Measurements from ENCODE around the gene HAUS7. TPM values are rescaled to one million over a fixed set of nuclear protein-coding genes. Genes with fewer than 3 reads are reported as not detected.

The HAUS7 gene
- polyA plus RNA-seq, 1 donor from 2014 or later = 27.7 TPM

DNA sequence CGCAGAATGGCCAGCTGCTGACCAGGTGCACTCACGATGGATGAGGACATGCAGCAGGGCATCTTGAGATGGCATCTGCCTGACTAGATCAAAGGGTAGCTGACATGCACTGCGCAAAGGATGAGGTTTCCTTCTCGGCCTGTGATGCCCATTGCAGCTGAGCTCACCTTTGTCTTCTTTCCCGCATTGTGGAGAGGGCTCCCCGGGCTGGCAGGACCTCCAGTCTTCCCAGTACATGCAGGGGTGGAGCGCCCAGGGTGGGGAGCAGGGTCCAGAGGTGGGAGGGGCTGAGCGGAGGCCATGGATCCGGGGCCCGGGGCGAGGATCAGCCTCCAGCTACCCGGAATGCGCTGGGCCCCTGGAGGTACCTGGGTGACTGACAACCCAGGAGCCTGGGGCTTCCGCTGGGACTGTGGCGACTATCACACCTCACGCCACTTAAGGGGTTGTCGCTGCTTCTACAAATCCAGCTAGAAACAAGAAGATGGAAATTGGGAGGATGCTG lies 36.5 kb downstream of the HAUS7 start:
- H3K27me3 ChIP-seq (ENCODE audit: insufficient read depth, low read depth, low read length) = no peaks in the 10 kb centered on the region

DNA sequence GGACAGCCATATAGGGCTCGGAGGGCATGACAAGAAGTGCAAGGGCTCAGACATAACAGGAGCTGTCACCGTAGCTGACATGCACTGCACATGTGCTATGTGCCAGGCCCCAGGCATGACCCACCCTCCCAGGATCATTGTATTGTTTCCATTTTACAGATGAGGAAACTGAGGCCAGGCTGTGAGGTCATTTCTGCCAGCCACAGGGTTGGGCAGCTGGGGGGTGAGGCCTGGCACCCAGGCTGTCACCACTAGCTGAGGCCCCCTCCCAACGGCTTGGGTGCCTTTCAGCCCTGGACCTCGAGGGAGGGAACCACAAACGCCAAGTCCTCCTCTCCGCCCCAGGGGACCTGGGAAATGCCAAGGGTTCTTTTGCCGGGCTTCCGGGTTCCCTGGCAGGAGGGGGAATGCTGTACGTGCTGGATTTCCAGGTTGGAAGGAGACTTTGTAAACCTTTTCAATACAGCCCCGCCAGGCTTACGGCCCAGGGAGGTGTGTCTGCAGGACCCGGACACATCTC lies 37.2 kb downstream of the HAUS7 start:
- no peaks in the 10 kb centered on the region for H3K79me2 ChIP-seq (replicated peaks; ENCODE audit: insufficient read depth, low read length)
- H3K9me3 ChIP-seq (ENCODE audit: low read length) = no peaks in the 10 kb centered on the region

More for the DNA sequence above, 36.5 kb downstream of the HAUS7 start:
- TF ChIP-seq POLR2AphosphoS5 (IDR thresholded peaks at IDR 0.05) (no peak), EP300 (conservative IDR thresholded peaks at IDR 0.05; ENCODE audit: poor library complexity, severe bottlenecking) (no peak), RAD21 (conservative IDR thresholded peaks at IDR 0.05) (no peak), SMC3 (conservative IDR thresholded peaks at IDR 0.05; ENCODE audit: poor library complexity) (no peak), MXI1 (conservative IDR thresholded peaks at IDR 0.05; ENCODE audit: poor library complexity, severe bottlenecking) (no peak)
- TF ChIP-seq, protein P1, sequence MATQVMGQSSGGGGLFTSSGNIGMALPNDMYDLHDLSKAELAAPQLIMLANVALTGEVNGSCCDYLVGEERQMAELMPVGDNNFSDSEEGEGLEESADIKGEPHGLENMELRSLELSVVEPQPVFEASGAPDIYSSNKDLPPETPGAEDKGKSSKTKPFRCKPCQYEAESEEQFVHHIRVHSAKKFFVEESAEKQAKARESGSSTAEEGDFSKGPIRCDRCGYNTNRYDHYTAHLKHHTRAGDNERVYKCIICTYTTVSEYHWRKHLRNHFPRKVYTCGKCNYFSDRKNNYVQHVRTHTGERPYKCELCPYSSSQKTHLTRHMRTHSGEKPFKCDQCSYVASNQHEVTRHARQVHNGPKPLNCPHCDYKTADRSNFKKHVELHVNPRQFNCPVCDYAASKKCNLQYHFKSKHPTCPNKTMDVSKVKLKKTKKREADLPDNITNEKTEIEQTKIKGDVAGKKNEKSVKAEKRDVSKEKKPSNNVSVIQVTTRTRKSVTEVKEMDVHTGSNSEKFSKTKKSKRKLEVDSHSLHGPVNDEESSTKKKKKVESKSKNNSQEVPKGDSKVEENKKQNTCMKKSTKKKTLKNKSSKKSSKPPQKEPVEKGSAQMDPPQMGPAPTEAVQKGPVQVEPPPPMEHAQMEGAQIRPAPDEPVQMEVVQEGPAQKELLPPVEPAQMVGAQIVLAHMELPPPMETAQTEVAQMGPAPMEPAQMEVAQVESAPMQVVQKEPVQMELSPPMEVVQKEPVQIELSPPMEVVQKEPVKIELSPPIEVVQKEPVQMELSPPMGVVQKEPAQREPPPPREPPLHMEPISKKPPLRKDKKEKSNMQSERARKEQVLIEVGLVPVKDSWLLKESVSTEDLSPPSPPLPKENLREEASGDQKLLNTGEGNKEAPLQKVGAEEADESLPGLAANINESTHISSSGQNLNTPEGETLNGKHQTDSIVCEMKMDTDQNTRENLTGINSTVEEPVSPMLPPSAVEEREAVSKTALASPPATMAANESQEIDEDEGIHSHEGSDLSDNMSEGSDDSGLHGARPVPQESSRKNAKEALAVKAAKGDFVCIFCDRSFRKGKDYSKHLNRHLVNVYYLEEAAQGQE (IDR thresholded peaks at IDR 0.05; ENCODE audit: borderline replicate concordance) = no peak
- H3F3A ChIP-seq (ENCODE audit: insufficient read depth, low read length, poor library complexity, severe bottlenecking) = no peaks in the 10 kb centered on the region
- no peak overlapping the region for H3K4me2 ChIP-seq (ENCODE audit: low read length)
- no peak overlapping the region for H3K9ac ChIP-seq (ENCODE audit: low read length)
- no peaks in the 10 kb centered on the region for H3K36me3 ChIP-seq (ENCODE audit: insufficient read depth, low read length)
- no peaks in the 10 kb centered on the region for H4K20me1 ChIP-seq (ENCODE audit: insufficient read depth)
- H3K4me3 ChIP-seq (ENCODE audit: low read length) = no peak overlapping the region
- H3K79me2 ChIP-seq (replicated peaks; ENCODE audit: insufficient read depth, low read length) = no peaks in the 10 kb centered on the region
- no peaks in the 10 kb centered on the region for H3K9me3 ChIP-seq (ENCODE audit: low read length)
- no peak overlapping the region for H2AFZ ChIP-seq (ENCODE audit: low read depth, low read length)
- no peaks in the 10 kb centered on the region for H3K9me2 ChIP-seq (ENCODE audit: insufficient read depth, low read length)
- H3K27ac ChIP-seq (ENCODE audit: low read length) = no peak overlapping the region

More for the DNA sequence above, 37.2 kb downstream of the HAUS7 start:
- Histone ChIP-seq H3F3A (ENCODE audit: insufficient read depth, low read length, poor library complexity, severe bottlenecking) (no peaks in the 10 kb centered on the region), H3K4me2 (ENCODE audit: low read length) (no peak overlapping the region), H3K27ac (ENCODE audit: low read length) (no peak overlapping the region), H3K27me3 (ENCODE audit: insufficient read depth, low read depth, low read length) (no peaks in the 10 kb centered on the region), H3K9ac (ENCODE audit: low read length) (no peak overlapping the region), H2AFZ (ENCODE audit: low read depth, low read length) (no peak overlapping the region), H3K9me2 (ENCODE audit: insufficient read depth, low read length) (no peaks in the 10 kb centered on the region), H3K4me3 (ENCODE audit: low read length) (no peak overlapping the region), H3K36me3 (ENCODE audit: insufficient read depth, low read length) (no peaks in the 10 kb centered on the region), H4K20me1 (ENCODE audit: insufficient read depth) (no peaks in the 10 kb centered on the region)
- TF ChIP-seq EP300 (conservative IDR thresholded peaks at IDR 0.05; ENCODE audit: poor library complexity, severe bottlenecking) (no peak), POLR2AphosphoS5 (IDR thresholded peaks at IDR 0.05) (no peak), EZH2 (IDR thresholded peaks at IDR 0.05; ENCODE audit: borderline replicate concordance, insufficient read depth, low read length, poor library complexity, severe bottlenecking) (no peak), MXI1 (conservative IDR thresholded peaks at IDR 0.05; ENCODE audit: poor library complexity, severe bottlenecking) (no peak)
- TF ChIP-seq, protein P1 (IDR thresholded peaks at IDR 0.05; ENCODE audit: borderline replicate concordance) = no peak

All from neural cell (in vitro differentiated cells).